Endothelial cell of umbilical vein (primary cell): Measurements from ENCODE around the gene DDX42. TPM values are rescaled to one million over a fixed set of nuclear protein-coding genes. Genes with fewer than 3 reads are reported as not detected.
A peak's percentile ranks its signal among the peaks of the same experiment; 100 is the strongest.

Source experiments
- Bru-seq: library from RNA; stranded (reverse); fragments of 400-500 nt; gene quantifications from one replicate; lab custom pipeline; 2021; lab: Mats Ljungman, UMichigan
- BruChase-seq, 2 experiments: library from RNA; stranded (reverse); fragments of 400-500 nt; gene quantifications; one replicate each; lab custom pipeline; 2021; lab: Mats Ljungman, UMichigan
- BruUV-seq: library from RNA; stranded (reverse); fragments of 400-500 nt; replicated peaks from 2 replicates; lab custom pipeline; 2021; lab: Mats Ljungman, UMichigan
- CTCF ChIA-PET: fragments of 300-600, 350-600 bp; sonication (Branson Sonifier 250); formaldehyde crosslinking; loops from one replicate; lab custom pipeline; 2021; ENCODE audit warnings: antibody characterized with exemption, inconsistent platforms; lab: Charles Lee
- POLR2A ChIA-PET: fragments of 300-600, 350-600 bp; sonication (Branson Sonifier 250); formaldehyde crosslinking; loops from one replicate; lab custom pipeline; 2021; ENCODE audit warnings: antibody characterized with exemption, inconsistent platforms; lab: Charles Lee
- DNase-seq: peaks from one replicate; pipeline ENCODE4 v3.0.0-alpha.2; 2011; ENCODE audit warnings: low read depth, low spot score
- FAIRE-seq: peaks from 2 replicates; lab custom pipeline; 2011; peaks lifted over from hg19 to GRCh38; lab: Jason Lieb, UNC
- H2AFZ ChIP-seq: 2 replicates; pipeline ENCODE4 v1.6.0; 2012; ENCODE audit warnings: low read depth, low read length, control low read depth, inconsistent platforms
- H3K27ac ChIP-seq: 2 replicates; pipeline ENCODE4 v1.5.1; 2011; ENCODE audit warnings: low read depth, mild to moderate bottlenecking, control low read depth, low read length, moderate library complexity; ENCODE audit not compliant: insufficient read depth
- H3K27me3 ChIP-seq, 2 experiments: 2 replicates each; pipeline versions ENCODE4 v1.6.0 to v1.6.1; 2011; ENCODE audit warnings: low read length in 2 of 2, mixed read lengths in 1 of 2; ENCODE audit not compliant: control insufficient read depth in 2 of 2, insufficient read depth in 2 of 2
- H3K36me3 ChIP-seq, 2 experiments: 2 replicates in 1 of 2; 3 replicates in 1 of 2; pipeline ENCODE4 v1.5.1; 2011; ENCODE audit warnings: low read length in 2 of 2, mild to moderate bottlenecking in 1 of 2, moderate library complexity in 1 of 2; ENCODE audit not compliant: control insufficient read depth in 2 of 2, insufficient read depth in 2 of 2; ENCODE audit errors: extremely low read depth in 1 of 2
- H3K4me1 ChIP-seq: 3 replicates; pipeline ENCODE4 v1.5.1; 2011; ENCODE audit warnings: mild to moderate bottlenecking, low read length; ENCODE audit not compliant: control insufficient read depth, insufficient read depth; ENCODE audit errors: extremely low read depth
- H3K4me2 ChIP-seq: 2 replicates; pipeline ENCODE4 v1.6.1; 2011; ENCODE audit warnings: low read length, control low read depth, mixed read lengths; ENCODE audit not compliant: insufficient read depth
- H3K4me3 ChIP-seq, 3 experiments: fragments of 200-600 bp in 1 of 3; sonication (generic), shearing (Covaris generic) in 1 of 3; replicated peaks in 1 of 3; 2 replicates each; pipeline ENCODE4 v1.5.1; 2011 to 2016; ENCODE audit warnings: control low read depth in 3 of 3, low read length in 3 of 3, mild to moderate bottlenecking in 2 of 3, inconsistent platforms in 1 of 3, low read depth in 1 of 3, moderate library complexity in 1 of 3; ENCODE audit not compliant: insufficient read depth in 1 of 3
- H3K79me2 ChIP-seq: 2 replicates; pipeline ENCODE4 v1.6.0; 2012; ENCODE audit warnings: low read length, inconsistent platforms; ENCODE audit not compliant: control insufficient read depth, insufficient read depth
- H3K9ac ChIP-seq: replicated peaks from 2 replicates; pipeline ENCODE3; 2011; ENCODE audit warnings: low read length, control low read depth; ENCODE audit not compliant: insufficient read depth; ENCODE audit errors: extremely low read depth
- H3K9me1 ChIP-seq: replicated peaks from 3 replicates; pipeline ENCODE4 v1.6.0; 2011; ENCODE audit warnings: mild to moderate bottlenecking, low read length; ENCODE audit not compliant: control insufficient read depth, insufficient read depth; ENCODE audit errors: extremely low read depth
- H3K9me3 ChIP-seq: replicated peaks from 2 replicates; pipeline ENCODE4 v1.5.1; 2012; ENCODE audit warnings: low read length, inconsistent platforms; ENCODE audit not compliant: control insufficient read depth, insufficient read depth
- H4K20me1 ChIP-seq: replicated peaks from 2 replicates; pipeline ENCODE3; 2011; ENCODE audit warnings: mild to moderate bottlenecking, low read length; ENCODE audit not compliant: control insufficient read depth, insufficient read depth; ENCODE audit errors: extremely low read depth
- FOS ChIP-seq: IDR thresholded peaks from 2 replicates; pipeline ENCODE4 v1.6.1; 2011; ENCODE audit warnings: mild to moderate bottlenecking, low read length, moderate library complexity, borderline replicate concordance; ENCODE audit not compliant: insufficient read depth
- dilution Hi-C: fragments of 300-500 bp; cut with MboI; formaldehyde crosslinking; loops from one replicate; pipeline ENCODE4 v1.15.0; 2019; ENCODE audit warnings: low sequenced_read_pairs; ENCODE audit not compliant: extremely low pct_ligation_motif_present
- intact Hi-C: fragments of 100-400 bp; cut with micrococcal nuclease; formaldehyde crosslinking; loops from one replicate; pipeline ENCODE4 v1.10.0; 2022
- long read RNA-seq: library from polyadenylated mRNA; stranded (forward); transcript quantifications from one replicate; pipeline ENCODE4 v2.0.0, GENCODE V29; 2021
- polyA minus RNA-seq, 3 experiments: library from RNA; depleted of rRNA, polyadenylated mRNA; stranded (reverse); fragments of >200 nt; gene quantifications; 1 replicate in 1 of 3; 2 replicates in 2 of 3; pipeline ENCODE4 v1.2.3, GENCODE V29; 2011
- polyA plus RNA-seq, 4 experiments: library from polyadenylated mRNA; depleted of rRNA in 3 of 4; stranded (reverse) in 3 of 4; unstranded in 1 of 4; fragments of >200 nt; gene quantifications; 2 replicates each; pipeline versions ENCODE4 v1.2.1 to v1.2.3, GENCODE V29; 2011 to 2012; ENCODE audit warnings: missing spikeins in 1 of 4
- total RNA-seq: library from RNA; stranded (reverse); gene quantifications from 2 replicates; pipeline ENCODE4 v1.2.3, GENCODE V29; 2021
- TF ChIP-seq, protein P1 (sequence below), 2 donors: IDR thresholded peaks; 1 replicate in 1 of 2; 2 replicates in 1 of 2; pipeline ENCODE4 v1.5.1; 2011; ENCODE audit warnings: low read length in 2 of 2, mild to moderate bottlenecking in 2 of 2, moderate library complexity in 2 of 2, control low read depth in 1 of 2, inconsistent platforms in 1 of 2, low read depth in 1 of 2; ENCODE audit not compliant: insufficient read depth in 1 of 2; ENCODE audit errors: extremely low read depth in 1 of 2

DDX42 gene, protein sequence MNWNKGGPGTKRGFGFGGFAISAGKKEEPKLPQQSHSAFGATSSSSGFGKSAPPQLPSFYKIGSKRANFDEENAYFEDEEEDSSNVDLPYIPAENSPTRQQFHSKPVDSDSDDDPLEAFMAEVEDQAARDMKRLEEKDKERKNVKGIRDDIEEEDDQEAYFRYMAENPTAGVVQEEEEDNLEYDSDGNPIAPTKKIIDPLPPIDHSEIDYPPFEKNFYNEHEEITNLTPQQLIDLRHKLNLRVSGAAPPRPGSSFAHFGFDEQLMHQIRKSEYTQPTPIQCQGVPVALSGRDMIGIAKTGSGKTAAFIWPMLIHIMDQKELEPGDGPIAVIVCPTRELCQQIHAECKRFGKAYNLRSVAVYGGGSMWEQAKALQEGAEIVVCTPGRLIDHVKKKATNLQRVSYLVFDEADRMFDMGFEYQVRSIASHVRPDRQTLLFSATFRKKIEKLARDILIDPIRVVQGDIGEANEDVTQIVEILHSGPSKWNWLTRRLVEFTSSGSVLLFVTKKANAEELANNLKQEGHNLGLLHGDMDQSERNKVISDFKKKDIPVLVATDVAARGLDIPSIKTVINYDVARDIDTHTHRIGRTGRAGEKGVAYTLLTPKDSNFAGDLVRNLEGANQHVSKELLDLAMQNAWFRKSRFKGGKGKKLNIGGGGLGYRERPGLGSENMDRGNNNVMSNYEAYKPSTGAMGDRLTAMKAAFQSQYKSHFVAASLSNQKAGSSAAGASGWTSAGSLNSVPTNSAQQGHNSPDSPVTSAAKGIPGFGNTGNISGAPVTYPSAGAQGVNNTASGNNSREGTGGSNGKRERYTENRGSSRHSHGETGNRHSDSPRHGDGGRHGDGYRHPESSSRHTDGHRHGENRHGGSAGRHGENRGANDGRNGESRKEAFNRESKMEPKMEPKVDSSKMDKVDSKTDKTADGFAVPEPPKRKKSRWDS
- 111 and 124 TPM in 2 replicates for total RNA-seq
- polyA plus RNA-seq: 36.8 and 48.1 TPM in 2 replicates
- polyA plus RNA-seq (2011; cell fraction: cytosol; rRNA removed): 54.4 and 58.2 TPM in 2 replicates
- 310 and 404 TPM in 2 replicates for polyA plus RNA-seq (2011; cell fraction: nucleus; rRNA removed)
- 85.7 and 102 TPM in 2 replicates for polyA plus RNA-seq (2012)
- polyA minus RNA-seq: 69.2 and 71.4 TPM in 2 replicates
- 23.7 TPM for polyA minus RNA-seq (2011; cell fraction: cytosol; rRNA and poly(A)+ RNA removed)
- polyA minus RNA-seq (2011; cell fraction: nucleus; rRNA and poly(A)+ RNA removed): 91.2 and 163 TPM in 2 replicates
- percentile 93 among the genes with signal in this experiment for Bru-seq, nascent RNA
- BruChase-seq, experiment 1, labeled RNA remaining after a 6-hour chase: percentile 81 among the genes with signal in this experiment
- BruChase-seq, experiment 2, labeled RNA remaining after a 2-hour chase: percentile 88 among the genes with signal in this experiment
- long read RNA-seq, full-length matches to known transcripts: 24 of 39 reads
- long read RNA-seq, partial matches to known transcripts: 13 of 39 reads
- long read RNA-seq, other reads (novel, unspliced or antisense): 2 of 39 reads

DNA sequence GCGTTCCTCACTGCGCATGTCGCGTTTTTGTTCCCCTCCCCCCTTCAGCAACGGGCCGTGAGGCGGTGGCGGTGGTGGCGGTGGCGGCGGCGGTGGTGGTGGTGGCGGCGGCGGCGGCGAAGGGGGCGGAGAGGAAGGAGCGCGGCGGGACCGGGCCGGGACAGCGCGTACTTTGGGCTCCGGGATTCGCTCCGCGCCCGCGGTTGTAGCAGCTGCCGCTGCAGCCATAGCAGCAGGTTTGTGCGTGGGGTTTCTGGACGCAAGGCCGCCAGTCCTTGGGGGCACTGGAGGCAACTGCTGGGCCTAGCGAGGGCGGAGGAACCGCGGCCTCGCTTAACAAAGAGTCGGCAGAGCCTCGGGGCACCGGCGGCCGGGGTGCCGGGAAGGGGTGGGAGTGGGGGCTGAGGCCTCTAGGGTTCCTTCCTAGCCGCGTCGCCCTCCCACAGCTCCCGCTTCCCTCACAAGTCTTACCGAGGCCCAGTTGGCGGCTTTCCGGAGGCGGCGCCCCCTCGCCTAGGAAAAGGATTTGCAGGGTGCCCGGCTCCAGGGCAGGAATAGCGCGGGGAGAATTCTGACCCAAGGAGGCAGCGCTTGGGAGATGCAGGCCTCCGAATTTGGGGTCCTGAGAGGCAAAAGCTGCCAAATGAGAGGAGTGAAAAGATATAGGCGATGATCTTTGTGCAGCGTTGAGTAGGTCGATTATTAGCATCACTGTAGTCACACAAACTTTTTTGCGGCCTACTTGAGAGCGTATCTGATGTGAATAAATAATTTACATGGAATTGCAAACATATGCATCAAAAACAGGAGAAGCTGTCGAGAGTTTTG, at the start of gene DDX42:
Gene DDX42 (plus strand): TSS at position 30 of the 828 bp plus-strand sequence. CDS start 12,880 bp downstream, outside the sequence.
- Histone ChIP-seq H3K36me3 (peaks cover 0 to 2% of the 10 kb centered on the region in 2 experiments), H3K4me2 (peak within 1 kb of the TSS; percentile 98), H3K4me1 (peaks cover 15% of the 10 kb centered on the region), H4K20me1 (no peaks in the 10 kb centered on the region), H3K4me3 (peak within 1 kb of the TSS; percentile 77 to 94 (median 94)), H3K27me3 (no peaks in the 10 kb centered on the region), H3K9me1 (no peaks in the 10 kb centered on the region), H3K27ac (peak within 1 kb of the TSS; percentile 78), H3K9ac (peak within 1 kb of the TSS; percentile 90), H3K9me3 (no peaks in the 10 kb centered on the region), H2AFZ (peak within 1 kb of the TSS; percentile 65), H3K79me2 (peaks cover 88% of the 10 kb centered on the region)
- CTCF ChIA-PET: interaction anchor here (0.7 to 2.4 kb wide), 10 partner anchors 7 to 349 kb away, joined by 3 to 9 read pairs (median 4); no protein-coding TSS in a partner anchor
- intact Hi-C loops (loop anchor here (1.0 to 2.0 kb wide), 2 partner anchors 53 to 152 kb away; partner anchors contain the start of genes FTSJ3, MAP3K3 and PSMC5), dilution Hi-C loops (no loop called here)
- POLR2A ChIA-PET: interaction anchor here (0.8 to 2.4 kb wide), 3 partner anchors 32 to 152 kb away, joined by 3 to 5 read pairs (median 4); partner anchors contain the start of gene MAP3K3
- DNase-seq: peak; percentile 80
- no peak for FAIRE-seq
- TF ChIP-seq, protein P1, sequence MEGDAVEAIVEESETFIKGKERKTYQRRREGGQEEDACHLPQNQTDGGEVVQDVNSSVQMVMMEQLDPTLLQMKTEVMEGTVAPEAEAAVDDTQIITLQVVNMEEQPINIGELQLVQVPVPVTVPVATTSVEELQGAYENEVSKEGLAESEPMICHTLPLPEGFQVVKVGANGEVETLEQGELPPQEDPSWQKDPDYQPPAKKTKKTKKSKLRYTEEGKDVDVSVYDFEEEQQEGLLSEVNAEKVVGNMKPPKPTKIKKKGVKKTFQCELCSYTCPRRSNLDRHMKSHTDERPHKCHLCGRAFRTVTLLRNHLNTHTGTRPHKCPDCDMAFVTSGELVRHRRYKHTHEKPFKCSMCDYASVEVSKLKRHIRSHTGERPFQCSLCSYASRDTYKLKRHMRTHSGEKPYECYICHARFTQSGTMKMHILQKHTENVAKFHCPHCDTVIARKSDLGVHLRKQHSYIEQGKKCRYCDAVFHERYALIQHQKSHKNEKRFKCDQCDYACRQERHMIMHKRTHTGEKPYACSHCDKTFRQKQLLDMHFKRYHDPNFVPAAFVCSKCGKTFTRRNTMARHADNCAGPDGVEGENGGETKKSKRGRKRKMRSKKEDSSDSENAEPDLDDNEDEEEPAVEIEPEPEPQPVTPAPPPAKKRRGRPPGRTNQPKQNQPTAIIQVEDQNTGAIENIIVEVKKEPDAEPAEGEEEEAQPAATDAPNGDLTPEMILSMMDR (IDR thresholded peaks at IDR 0.05; ENCODE audit: extremely low read depth in 1 of 2, insufficient read depth in 1 of 2, low read depth in 1 of 2, low read length in 2 of 2): peak in 1 of 2 donors; percentile 17
- TF ChIP-seq FOS: no peak
- BruUV-seq: no TSS peak
